Loucy (cell line): Measurements from ENCODE around the gene CXorf66.

ENCODE experiments used
- EZH2phosphoT487 ChIP-seq: fragments of 200-600 bp; IDR thresholded peaks from 2 replicates; pipeline ENCODE4 v1.6.1; 2018; ENCODE audit warnings: antibody characterized with exemption, mild to moderate bottlenecking, moderate library complexity, borderline replicate concordance
- TF ChIP-seq, protein P1 (sequence below): fragments of 200-600 bp; sonication (generic); conservative IDR thresholded peaks from 2 replicates; pipeline ENCODE4 v1.5.1; 2014; ENCODE audit warnings: mild to moderate bottlenecking, antibody characterized with exemption, low read length

- TF ChIP-seq, protein P1, sequence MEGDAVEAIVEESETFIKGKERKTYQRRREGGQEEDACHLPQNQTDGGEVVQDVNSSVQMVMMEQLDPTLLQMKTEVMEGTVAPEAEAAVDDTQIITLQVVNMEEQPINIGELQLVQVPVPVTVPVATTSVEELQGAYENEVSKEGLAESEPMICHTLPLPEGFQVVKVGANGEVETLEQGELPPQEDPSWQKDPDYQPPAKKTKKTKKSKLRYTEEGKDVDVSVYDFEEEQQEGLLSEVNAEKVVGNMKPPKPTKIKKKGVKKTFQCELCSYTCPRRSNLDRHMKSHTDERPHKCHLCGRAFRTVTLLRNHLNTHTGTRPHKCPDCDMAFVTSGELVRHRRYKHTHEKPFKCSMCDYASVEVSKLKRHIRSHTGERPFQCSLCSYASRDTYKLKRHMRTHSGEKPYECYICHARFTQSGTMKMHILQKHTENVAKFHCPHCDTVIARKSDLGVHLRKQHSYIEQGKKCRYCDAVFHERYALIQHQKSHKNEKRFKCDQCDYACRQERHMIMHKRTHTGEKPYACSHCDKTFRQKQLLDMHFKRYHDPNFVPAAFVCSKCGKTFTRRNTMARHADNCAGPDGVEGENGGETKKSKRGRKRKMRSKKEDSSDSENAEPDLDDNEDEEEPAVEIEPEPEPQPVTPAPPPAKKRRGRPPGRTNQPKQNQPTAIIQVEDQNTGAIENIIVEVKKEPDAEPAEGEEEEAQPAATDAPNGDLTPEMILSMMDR, result no peak
- TF ChIP-seq EZH2phosphoT487, result no peak
These were observed 6.8 kb upstream of the CXorf66 start for GRCh38 chrX:139972113-139972512.
